K562 (cell line): ENCODE results near the gene OR11A1. TPM values are rescaled to one million over a fixed set of nuclear protein-coding genes. Genes with fewer than 3 reads are reported as not detected.

Experiments used
- ATAC-seq: fragments of 200-7000 bp; cut with Tn5 transposase; 3 replicates; pipeline ENCODE4 v1.9.1; 2020; ENCODE audit warnings: moderate library complexity
- BruUV-seq: library from RNA; stranded (reverse); fragments of 400-500 nt; replicated peaks from 2 replicates; lab custom pipeline; 2021; lab: Mats Ljungman, UMichigan
- CTCF ChIA-PET: fragments of 300-600 bp; formaldehyde crosslinking; extraction: SDS; loops from one replicate; lab custom pipeline; 2021; ENCODE audit warnings: low intra/inter-chr PET ratio; lab: Yijun Ruan, JAX
- POLR2A ChIA-PET: fragments of 300-600, 350-650 bp; sonication (Branson Sonifier 250); formaldehyde crosslinking; extraction: SDS; loops from one replicate; lab custom pipeline; 2021; ENCODE audit warnings: antibody characterized with exemption, inconsistent platforms; lab: Yijun Ruan, JAX
- DNase-seq, 4 experiments: peaks; one replicate each; pipeline versions ENCODE4 v3.0.0 to v3.0.0-alpha.2; 2011 to 2018; ENCODE audit warnings: low spot score in 3 of 4, mixed read lengths in 3 of 4; ENCODE audit errors: extremely low read depth in 1 of 4
- FAIRE-seq: peaks from 2 replicates; lab custom pipeline; 2011; peaks lifted over from hg19 to GRCh38; lab: Jason Lieb, UNC
- H2AFZ ChIP-seq: 2 replicates; pipeline ENCODE4 v1.6.0; 2011; ENCODE audit warnings: low read depth, low read length, control low read depth, inconsistent platforms
- H3K27ac ChIP-seq: fragments of 200-600 bp; 3 replicates; pipeline ENCODE4 v1.8.0; 2011; ENCODE audit warnings: low read depth, mild to moderate bottlenecking, control low read depth, inconsistent platforms, low read length, moderate library complexity, mixed read lengths; ENCODE audit errors: extremely low read depth
- H3K27me3 ChIP-seq, 2 experiments: fragments of 300-600 bp in 1 of 2; 2 replicates in 1 of 2; 3 replicates in 1 of 2; pipeline versions ENCODE4 v1.6.0 to v1.8.0; 2011; ENCODE audit warnings: inconsistent platforms in 2 of 2, low read length in 2 of 2, mild to moderate bottlenecking in 1 of 2, mixed read lengths in 1 of 2, moderate library complexity in 1 of 2; ENCODE audit not compliant: control insufficient read depth in 2 of 2, insufficient read depth in 2 of 2
- H3K36me3 ChIP-seq: fragments of 300-600 bp; 3 replicates; pipeline ENCODE4 v1.8.0; 2011; ENCODE audit warnings: mild to moderate bottlenecking, low read length, inconsistent platforms; ENCODE audit not compliant: control insufficient read depth, insufficient read depth
- H3K4me1 ChIP-seq, 2 experiments: fragments of 200-600 bp in 1 of 2; replicated peaks in 1 of 2; 2 replicates in 1 of 2; 3 replicates in 1 of 2; pipeline versions ENCODE4 v1.5.1 to v1.8.0; 2011; ENCODE audit warnings: inconsistent platforms in 2 of 2, low read length in 2 of 2, mild to moderate bottlenecking in 1 of 2, mixed read lengths in 1 of 2, moderate library complexity in 1 of 2; ENCODE audit not compliant: control insufficient read depth in 2 of 2, insufficient read depth in 2 of 2
- H3K4me2 ChIP-seq: 2 replicates; pipeline ENCODE4 v1.6.1; 2011; ENCODE audit warnings: low read length, control low read depth, inconsistent platforms, mixed read lengths; ENCODE audit not compliant: insufficient read depth
- H3K4me3 ChIP-seq: fragments of 200-600 bp; sonication (generic), shearing (Covaris generic); 2 replicates; pipeline ENCODE4 v1.5.1; 2016; ENCODE audit warnings: control low read depth, inconsistent platforms
- H3K79me2 ChIP-seq: fragments of 200-600 bp; 3 replicates; pipeline ENCODE4 v1.8.0; 2011; ENCODE audit warnings: low read length, inconsistent platforms; ENCODE audit not compliant: control insufficient read depth, insufficient read depth
- H3K9ac ChIP-seq, 2 experiments: 2 replicates each; pipeline versions ENCODE4 v1.6.0 to v1.6.1; 2011; ENCODE audit warnings: low read depth in 2 of 2, low read length in 2 of 2, control low read depth in 1 of 2, inconsistent platforms in 1 of 2, mild to moderate bottlenecking in 1 of 2, mixed read lengths in 1 of 2; ENCODE audit not compliant: insufficient read depth in 1 of 2
- H3K9me1 ChIP-seq: one replicate; pipeline ENCODE4 v1.6.0; 2011; ENCODE audit warnings: inconsistent platforms, mild to moderate bottlenecking, low read length, moderate library complexity; ENCODE audit not compliant: control insufficient read depth, insufficient read depth
- H3K9me3 ChIP-seq: replicated peaks from 2 replicates; pipeline ENCODE4 v1.5.1; 2011; ENCODE audit warnings: low read depth, low read length, inconsistent platforms; ENCODE audit not compliant: control insufficient read depth, insufficient read depth
- H4K20me1 ChIP-seq: replicated peaks from 2 replicates; pipeline ENCODE4 v1.6.1; 2011; ENCODE audit warnings: low read length, inconsistent platforms, mixed read lengths; ENCODE audit not compliant: control insufficient read depth, insufficient read depth
- CREB3 ChIP-seq: fragments of 450-650 bp; conservative IDR thresholded peaks from 2 replicates; pipeline ENCODE4 v1.6.1; 2016; ENCODE audit warnings: missing genetic modification characterization, low read depth, mild to moderate bottlenecking, missing compliant biosample characterization, moderate library complexity
- DACH1 ChIP-seq: fragments of 450-650 bp; IDR thresholded peaks from 2 replicates; pipeline ENCODE4 v1.6.1; 2018; ENCODE audit not compliant: partially characterized antibody
- ELF2 ChIP-seq: fragments of 250-450 bp; sonication (Bioruptor Pico); IDR thresholded peaks from 2 replicates; pipeline ENCODE4 v1.5.0; 2021; ENCODE audit warnings: mild to moderate bottlenecking
- MTA2 ChIP-seq: fragments of 450-650 bp; IDR thresholded peaks from 2 replicates; pipeline ENCODE4 v1.6.1; 2016; ENCODE audit warnings: low read depth
- POLR2G ChIP-seq: fragments of 200-400 bp; formaldehyde crosslinking; IDR thresholded peaks from 2 replicates; pipeline ENCODE4 v1.6.1; 2017; ENCODE audit warnings: low read depth, mild to moderate bottlenecking, antibody characterized with exemption, low read length, moderate library complexity
- SRSF7 ChIP-seq: fragments of 200-400 bp; formaldehyde crosslinking; optimal IDR thresholded peaks from 2 replicates; pipeline ENCODE3; 2017; ENCODE audit warnings: mild to moderate bottlenecking, low read depth, low read length
- ZNF124 ChIP-seq: sonication (generic); formaldehyde crosslinking; IDR thresholded peaks from 2 replicates; pipeline ENCODE4 v1.8.1; 2022; ENCODE audit warnings: missing genetic modification reagents
- ZNF274 ChIP-seq: IDR thresholded peaks from 2 replicates; pipeline ENCODE4 v1.6.1; 2011; ENCODE audit warnings: low read depth, mild to moderate bottlenecking, low read length, moderate library complexity, borderline replicate concordance
- ZNF785 ChIP-seq: fragments of 250-450 bp; sonication (Bioruptor Pico); IDR thresholded peaks from 2 replicates; pipeline ENCODE4 v1.4.0; 2020; ENCODE audit warnings: mild to moderate bottlenecking
- WGBS: fragments of 100-300 bp; shearing (Covaris generic); methylation state at CpG from one replicate; pipeline ENCODE4 v1.1.6; 2016; ENCODE audit warnings: low coverage, mixed read lengths; ENCODE audit not compliant: insufficient coverage; ENCODE audit errors: missing lambda C conversion rate; 5-methylcytosine and 5-hydroxymethylcytosine counted together
- in situ Hi-C: fragments of 300-500 bp; cut with MboI; formaldehyde crosslinking; loops from 4 replicates; pipeline ENCODE4 v1.15.0; 2018; ENCODE audit warnings: inconsistent platforms, mixed read lengths
- intact Hi-C: fragments of 100-400 bp; cut with micrococcal nuclease; formaldehyde crosslinking; loops from 2 replicates; pipeline ENCODE4 v1.14.2; 2022
- polyA plus RNA-seq, 8 experiments: library from polyadenylated mRNA; depleted of rRNA in 4 of 8; stranded (reverse) in 5 of 8; unstranded in 3 of 8; fragments of >200 nt; fragmentation: Nextera tagmentation in 2 of 8; fragmentation: Illumina TruSeq in 1 of 8; extraction: Ambion mirVana in 2 of 8; extraction: Trizol in 1 of 8; gene quantifications; 2 replicates each; pipeline versions ENCODE4 v1.2.1 to v1.2.3, GENCODE V29; 2011 to 2014; ENCODE audit warnings: inconsistent platforms in 1 of 8, missing spikeins in 1 of 8
- total RNA-seq, 7 experiments: library from RNA; depleted of rRNA in 6 of 7; stranded (reverse); fragments of >200 nt in 6 of 7; fragmentation: Illumina TruSeq in 2 of 7; extraction: Trizol in 2 of 7; gene quantifications; 2 replicates each; pipeline versions ENCODE4 v1.2.1 to v1.2.3, GENCODE V29; 2011 to 2021; ENCODE audit warnings: low replicate concordance in 1 of 7

Gene OR11A1
- total and polyA plus RNA-seq, 9 of the 15 experiments (the other 6 are each of a cell fraction or from before 2014, with no cell fraction given), result not detected

- 43% methylated on average over 8 of the region's 8 CpGs for WGBS
- CTCF ChIA-PET, result no interaction called here
- ATAC-seq, result no peak
Measured at GRCh38 chr6:29489286-29489685, 32.4 kb upstream of the OR11A1 start.

GRCh38 chr6:29488874-29489273, 32.0 kb upstream of the OR11A1 start:
- Histone ChIP-seq H2AFZ (no peak overlapping the region), H3K4me2 (no peak overlapping the region), H3K9ac (no peak overlapping the region), H3K27me3 (no peaks in the 10 kb centered on the region), H3K9me1 (no peaks in the 10 kb centered on the region), H4K20me1 (no peaks in the 10 kb centered on the region), H3K27ac (no peak overlapping the region), H3K4me3 (no peak overlapping the region), H3K36me3 (no peaks in the 10 kb centered on the region), H3K9me3 (no peaks in the 10 kb centered on the region), H3K4me1 (peaks cover 8 to 39% of the 10 kb centered on the region in 2 experiments; a peak in 4 of 5 replicates), H3K79me2 (no peaks in the 10 kb centered on the region)
- CTCF ChIA-PET, result no interaction called here
- ATAC-seq, result no peak
- no TSS peak for BruUV-seq
- DNase-seq, result no peak
- intact Hi-C loops (no loop called here), in situ Hi-C loops (no loop called here)
- FAIRE-seq, result no peak
- POLR2A ChIA-PET, result no interaction called here
- no peak for TF ChIP-seq ZNF124
- TF ChIP-seq POLR2G, result no peak
- no peak for TF ChIP-seq MTA2
- no peak for TF ChIP-seq ZNF785 (CRISPR knock-in tag)
- TF ChIP-seq ZNF274, result peak; percentile 32; the same call in 1 of the 2 replicates
- no peak for TF ChIP-seq SRSF7

More at GRCh38 chr6:29489286-29489685, 32.4 kb upstream of the OR11A1 start:
- POLR2A ChIA-PET, result no interaction called here
- Histone ChIP-seq H3K36me3 (no peaks in the 10 kb centered on the region), H2AFZ (no peak overlapping the region), H3K4me2 (no peak overlapping the region), H3K4me1 (peaks cover 8 to 39% of the 10 kb centered on the region in 2 experiments; a peak in 4 of 5 replicates), H3K4me3 (no peak overlapping the region), H3K9me3 (no peaks in the 10 kb centered on the region), H3K27me3 (no peaks in the 10 kb centered on the region), H3K27ac (no peak overlapping the region), H4K20me1 (no peaks in the 10 kb centered on the region), H3K9me1 (no peaks in the 10 kb centered on the region), H3K79me2 (no peaks in the 10 kb centered on the region), H3K9ac (no peak overlapping the region)
- no TSS peak for BruUV-seq
- peak; percentile 80 for TF ChIP-seq DACH1
- TF ChIP-seq ELF2 (CRISPR knock-in tag), result 0 out of 2 replicates have a peak, but pooled peaks have one; percentile 26
- no peak for TF ChIP-seq CREB3 (tag)
- TF ChIP-seq ZNF274, result 0 out of 2 replicates have a peak, but pooled peaks have one; percentile 5
- in situ Hi-C loops, result no loop called here
- no peak for FAIRE-seq
- no peak for DNase-seq
- intact Hi-C loops, result no loop called here
